HUES64 (cell line): ENCODE measurements around the gene SEC23A. TPM values are rescaled to one million over a fixed set of nuclear protein-coding genes. Genes with fewer than 3 reads are reported as not detected.
"Not testable (repeated sequence)": the region's sequence is repeated elsewhere in the genome, so short reads cannot be mapped to it uniquely, and the experiment has no call there.

Source experiments
- H3K27ac ChIP-seq: 2 replicates; pipeline ENCODE4 v1.7.0; 2013; ENCODE audit warnings: low read depth, low read length, inconsistent platforms
- H3K27me3 ChIP-seq: 2 replicates; pipeline ENCODE4 v1.6.1; 2013; ENCODE audit warnings: mild to moderate bottlenecking, low read length; ENCODE audit not compliant: insufficient read depth
- H3K36me3 ChIP-seq: 2 replicates; pipeline ENCODE4 v1.6.1; 2013; ENCODE audit warnings: mild to moderate bottlenecking, low read length; ENCODE audit not compliant: insufficient read depth
- H3K4me1 ChIP-seq: 2 replicates; pipeline ENCODE4 v1.6.1; 2013; ENCODE audit warnings: mild to moderate bottlenecking, low read length, moderate library complexity; ENCODE audit not compliant: insufficient read depth
- H3K4me3 ChIP-seq: 2 replicates; pipeline ENCODE4 v1.5.1; 2013; ENCODE audit warnings: mild to moderate bottlenecking, low read length, moderate library complexity
- H3K9ac ChIP-seq: 2 replicates; pipeline ENCODE4 v1.6.1; 2013; ENCODE audit warnings: mild to moderate bottlenecking, low read depth, low read length
- H3K9me3 ChIP-seq: 2 replicates; pipeline ENCODE4 v1.6.1; 2013; ENCODE audit warnings: low read depth, low read length; ENCODE audit not compliant: insufficient read depth
- WGBS: fragments of 150-250, 120-280 bp; methylation state at CpG from one replicate; pipeline ENCODE4 v1.1.7; 2013; ENCODE audit warnings: missing lambda C conversion rate; 5-methylcytosine and 5-hydroxymethylcytosine counted together
- polyA plus RNA-seq, 2 experiments: library from polyadenylated mRNA; stranded (reverse); fragments of 50-300 nt; gene quantifications; one replicate each; pipeline ENCODE4 v1.2.3, GENCODE V29; 2013

Gene SEC23A
- polyA plus RNA-seq (2013, experiment 1 of 2): 28.8 TPM
- 36.8 TPM for polyA plus RNA-seq (2013, experiment 2 of 2)

GRCh38 chr14:39102969-39103957, at the start of gene SEC23A:
Gene SEC23A (minus strand): TSS chr14:39103235. CDS start chr14:39096118, 7,117 bp downstream.
- H3K4me3 ChIP-seq: peak within 1 kb of the TSS; percentile 88
- peak within 1 kb of the TSS; percentile 95 for H3K27ac ChIP-seq
- no peaks in the 10 kb centered on the region for H3K36me3 ChIP-seq
- 2% methylated on average over 58 of the region's 58 CpGs for WGBS
- no peaks in the 10 kb centered on the region for H3K9me3 ChIP-seq
- H3K9ac ChIP-seq: peak within 1 kb of the TSS; percentile 92
- peaks cover 4% of the 10 kb centered on the region; the same call in 1 of the 2 replicates for H3K4me1 ChIP-seq
- H3K27me3 ChIP-seq: no peaks in the 10 kb centered on the region

- H3K4me3 ChIP-seq: no peak overlapping the region
- no peak overlapping the region for H3K27ac ChIP-seq
- 93% methylated on average over 6 of the region's 7 CpGs for WGBS
- H3K9ac ChIP-seq: no peak overlapping the region
- H3K4me1 ChIP-seq: no peaks in the 10 kb centered on the region
- peaks cover 8% of the 10 kb centered on the region; the same call in 1 of the 2 replicates for H3K9me3 ChIP-seq
- no peaks in the 10 kb centered on the region for H3K27me3 ChIP-seq
- H3K36me3 ChIP-seq: peaks cover 36% of the 10 kb centered on the region
These were observed 42.4 kb upstream of the SEC23A start for GRCh38 chr14:39145266-39145966.

GRCh38 chr14:39143226-39143625, 40.2 kb upstream of the SEC23A start:
- 50% methylated on average over 2 of the region's 2 CpGs for WGBS

GRCh38 chr14:39141623-39142022, 38.6 kb upstream of the SEC23A start:
- H3K9me3 ChIP-seq, H3K27ac ChIP-seq, H3K4me3 ChIP-seq, H3K9ac ChIP-seq, H3K4me1 ChIP-seq, H3K27me3 ChIP-seq: not testable (repeated sequence)
- H3K36me3 ChIP-seq: peaks cover 29% of the 10 kb centered on the region
- WGBS: 95% methylated on average over 1 of the region's 1 CpG

More at GRCh38 chr14:39143226-39143625, 40.2 kb upstream of the SEC23A start:
- not testable (repeated sequence) for H3K4me3 ChIP-seq, H3K4me1 ChIP-seq, H3K9ac ChIP-seq, H3K27me3 ChIP-seq, H3K27ac ChIP-seq, H3K9me3 ChIP-seq
- peaks cover 24% of the 10 kb centered on the region for H3K36me3 ChIP-seq

GRCh38 chr14:39140170-39140569, 37.1 kb upstream of the SEC23A start:
- H3K4me3 ChIP-seq: no peak overlapping the region
- 76% methylated on average over 3 of the region's 3 CpGs for WGBS
- peaks cover 44% of the 10 kb centered on the region for H3K36me3 ChIP-seq
- H3K9me3 ChIP-seq: peaks cover 8% of the 10 kb centered on the region; the same call in 1 of the 2 replicates
- no peaks in the 10 kb centered on the region for H3K27me3 ChIP-seq
- peaks cover 5% of the 10 kb centered on the region; the same call in 1 of the 2 replicates for H3K4me1 ChIP-seq
- H3K9ac ChIP-seq: no peak overlapping the region
- H3K27ac ChIP-seq: peak overlapping the region; percentile 24; the same call in 1 of the 2 replicates

GRCh38 chr14:39138440-39138839, 35.4 kb upstream of the SEC23A start:
- Histone ChIP-seq H3K27ac (no peak overlapping the region), H3K9ac (no peak overlapping the region), H3K27me3 (no peaks in the 10 kb centered on the region), H3K36me3 (peaks cover 61% of the 10 kb centered on the region), H3K4me3 (no peak overlapping the region), H3K9me3 (peaks cover 8% of the 10 kb centered on the region; the same call in 1 of the 2 replicates), H3K4me1 (peaks cover 5% of the 10 kb centered on the region; the same call in 1 of the 2 replicates)
- WGBS: 88% methylated on average over 1 of the region's 1 CpG

- peaks cover 67% of the 10 kb centered on the region for H3K36me3 ChIP-seq
- H3K4me3 ChIP-seq, H3K27ac ChIP-seq, H3K27me3 ChIP-seq, H3K4me1 ChIP-seq, H3K9me3 ChIP-seq, H3K9ac ChIP-seq: not testable (repeated sequence)
- WGBS: 95% methylated on average over 8 of the region's 8 CpGs
These were observed 34.8 kb upstream of the SEC23A start for GRCh38 chr14:39137835-39138234.

GRCh38 chr14:39122330-39123138, 19.5 kb upstream of the SEC23A start:
- Histone ChIP-seq H3K27ac (no peak overlapping the region), H3K4me3 (no peak overlapping the region), H3K9ac (no peak overlapping the region), H3K4me1 (no peaks in the 10 kb centered on the region), H3K36me3 (peaks cover 86% of the 10 kb centered on the region), H3K27me3 (no peaks in the 10 kb centered on the region), H3K9me3 (no peaks in the 10 kb centered on the region)
- 97% methylated on average over 2 of the region's 3 CpGs for WGBS

- WGBS: 1% methylated on average over 38 of the region's 40 CpGs
- peaks cover 23% of the 10 kb centered on the region for H3K36me3 ChIP-seq
- peak within 1 kb of the TSS; percentile 87 for H3K4me3 ChIP-seq
- peak within 1 kb of the TSS; percentile 69 for H3K9ac ChIP-seq
- no peaks in the 10 kb centered on the region for H3K27me3 ChIP-seq
- peak within 1 kb of the TSS; percentile 25; the same call in 1 of the 2 replicates for H3K27ac ChIP-seq
- no peaks in the 10 kb centered on the region for H3K9me3 ChIP-seq
- H3K4me1 ChIP-seq: peaks cover 15% of the 10 kb centered on the region
These were observed 11.2 kb upstream of the SEC23A start, which contains the start of gene GEMIN2 for GRCh38 chr14:39114073-39114838. Gene GEMIN2 (plus strand): TSS chr14:39114323. CDS start chr14:39114339, 16 bp downstream.

- WGBS: 100% methylated on average over 1 of the region's 3 CpGs
- Histone ChIP-seq H3K27ac (peak overlapping the region; percentile 25; the same call in 1 of the 2 replicates), H3K9ac (peak overlapping the region; percentile 60; the same call in 1 of the 2 replicates)
These were observed 10.6 kb upstream of the SEC23A start for GRCh38 chr14:39113685-39114072.

More at GRCh38 chr14:39113685-39114072, 10.6 kb upstream of the SEC23A start:
- Histone ChIP-seq H3K36me3 (peaks cover 17% of the 10 kb centered on the region), H3K27me3 (no peaks in the 10 kb centered on the region), H3K9me3 (no peaks in the 10 kb centered on the region), H3K4me3 (peak overlapping the region; percentile 87), H3K4me1 (peaks cover 15% of the 10 kb centered on the region)
